ENCODE results near the gene DENND1A.
"Not testable (repeated sequence)": the region's sequence is repeated elsewhere in the genome, so short reads cannot be mapped to it uniquely, and the experiment has no call there.

DENND1A gene

DNA sequence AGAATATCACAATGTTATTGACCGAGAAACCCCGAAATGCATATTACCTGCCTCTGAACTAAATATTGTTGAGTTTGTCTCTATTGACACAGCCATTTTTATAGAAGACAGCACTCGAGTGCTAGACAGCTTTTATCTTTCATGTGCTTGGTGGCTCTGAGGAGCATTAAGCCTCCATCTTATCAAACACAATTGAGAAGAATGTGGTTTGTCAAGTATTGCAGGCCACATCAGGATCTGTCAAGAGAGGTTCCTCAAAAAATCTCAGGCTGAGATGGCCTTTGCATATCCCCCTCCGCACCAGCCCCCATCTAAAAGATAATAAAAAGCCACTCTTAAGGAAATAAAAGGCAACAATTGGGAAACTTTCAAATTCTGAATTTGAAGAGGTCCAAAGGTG, 284.8 kb downstream of the DENND1A start:
- DNase-seq: no peak

DNA sequence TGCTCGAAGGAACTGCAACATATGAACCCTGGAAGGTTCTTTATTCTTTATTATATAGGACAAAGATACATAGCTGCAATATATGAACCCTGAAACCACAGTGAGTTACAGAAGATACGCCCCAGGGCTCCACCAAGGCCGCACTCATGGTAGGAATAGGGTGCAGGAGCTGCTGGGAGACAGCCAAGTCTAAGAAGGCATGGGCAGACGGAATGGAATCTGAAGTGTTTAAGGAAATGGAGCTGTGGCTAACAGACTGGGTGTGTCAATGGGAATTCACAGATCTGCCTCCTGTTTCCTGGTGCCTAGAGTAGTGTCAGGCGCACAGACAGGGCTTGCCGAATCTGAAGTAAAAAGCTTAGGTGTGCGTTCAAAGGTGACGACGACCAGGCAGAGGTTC, 286.4 kb downstream of the DENND1A start:
- DNase-seq: peak; percentile 30

DNA sequence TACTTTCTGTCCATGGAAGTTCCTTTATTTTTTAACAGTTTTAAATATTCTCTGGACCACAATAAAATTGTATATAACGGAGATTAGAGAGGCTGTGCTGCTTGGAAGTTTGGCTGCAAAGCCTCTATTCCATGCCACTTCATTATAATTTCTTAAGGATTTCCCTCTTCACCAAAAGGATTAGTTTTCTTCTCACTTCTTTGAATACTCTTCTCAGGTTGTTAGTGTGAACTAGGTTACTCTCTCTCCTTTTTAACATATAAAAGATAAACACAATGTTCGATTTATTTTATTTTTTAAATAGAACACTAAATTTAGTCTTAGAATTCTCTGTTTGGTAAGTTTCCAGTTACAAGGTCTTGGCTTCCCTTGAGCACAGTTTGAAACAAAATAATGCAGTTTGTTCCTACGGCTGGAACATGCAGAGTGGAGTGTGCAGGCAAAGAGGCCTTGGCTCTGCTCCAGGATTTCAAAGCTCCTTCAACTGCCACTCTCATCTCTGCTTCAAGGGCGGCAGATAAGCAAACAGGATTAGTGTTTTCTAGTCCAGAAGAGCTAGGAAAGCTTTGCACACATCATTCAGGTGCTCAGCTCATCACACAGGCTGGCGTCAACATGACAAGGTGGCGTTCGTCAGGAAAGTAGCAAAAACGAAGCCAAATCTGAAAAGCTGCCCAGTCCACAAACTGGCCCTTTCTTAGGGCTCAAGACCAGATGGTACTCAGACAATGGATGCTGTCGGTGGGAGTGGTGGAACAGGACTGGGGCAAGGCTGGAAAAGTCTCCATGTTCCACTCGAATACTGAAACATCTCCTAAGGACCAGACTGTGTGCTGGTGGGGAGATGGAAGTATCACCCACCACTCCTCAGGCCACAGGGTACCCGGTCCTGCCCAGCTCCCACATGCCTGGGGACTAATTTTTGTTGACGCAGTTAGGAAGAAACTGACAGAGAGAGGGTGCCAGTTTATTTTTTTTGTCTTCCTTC, 287.3 kb downstream of the DENND1A start:
- DNase-seq: peak; percentile 72

DNA sequence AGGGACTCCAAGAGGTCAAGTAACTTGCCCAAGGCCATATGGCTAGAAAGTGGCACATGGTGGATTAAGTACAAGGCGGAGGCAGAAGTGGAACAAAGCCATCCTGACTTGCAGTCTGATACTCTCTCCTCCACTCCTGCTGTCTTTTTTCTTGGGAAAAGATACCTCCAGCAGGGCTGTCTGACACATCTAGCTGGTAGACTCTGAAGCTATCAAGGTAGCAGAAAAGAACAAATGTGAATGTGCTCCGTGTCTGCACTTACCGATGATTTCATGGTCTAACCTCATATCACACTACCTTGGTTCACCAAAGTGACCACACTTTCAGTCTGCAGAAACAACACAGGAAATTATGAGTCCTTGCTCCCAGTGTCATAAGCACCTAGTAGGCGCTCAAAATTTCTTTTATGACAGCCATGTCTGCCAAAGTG, 289.1 kb downstream of the DENND1A start:
- no peak for DNase-seq

DNA sequence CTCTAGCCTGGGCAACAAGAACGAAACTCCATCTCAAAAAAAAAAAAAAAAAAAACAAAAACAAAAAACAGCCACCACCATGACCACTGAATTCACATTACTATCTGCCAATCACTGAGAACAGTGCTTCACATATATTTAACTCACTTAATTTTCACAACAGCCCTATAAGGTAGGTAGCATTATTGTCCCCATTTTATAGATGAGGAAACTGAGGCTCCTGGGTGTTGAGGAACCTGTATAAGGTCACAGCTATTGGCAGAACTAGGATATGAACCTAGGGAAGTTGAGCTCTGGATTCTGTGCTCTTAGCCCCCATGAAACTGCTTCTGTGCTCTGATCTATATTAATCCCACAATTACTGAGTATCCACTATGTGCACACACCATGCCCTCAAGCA, 290.2 kb downstream of the DENND1A start:
- DNase-seq: no peak

DNA sequence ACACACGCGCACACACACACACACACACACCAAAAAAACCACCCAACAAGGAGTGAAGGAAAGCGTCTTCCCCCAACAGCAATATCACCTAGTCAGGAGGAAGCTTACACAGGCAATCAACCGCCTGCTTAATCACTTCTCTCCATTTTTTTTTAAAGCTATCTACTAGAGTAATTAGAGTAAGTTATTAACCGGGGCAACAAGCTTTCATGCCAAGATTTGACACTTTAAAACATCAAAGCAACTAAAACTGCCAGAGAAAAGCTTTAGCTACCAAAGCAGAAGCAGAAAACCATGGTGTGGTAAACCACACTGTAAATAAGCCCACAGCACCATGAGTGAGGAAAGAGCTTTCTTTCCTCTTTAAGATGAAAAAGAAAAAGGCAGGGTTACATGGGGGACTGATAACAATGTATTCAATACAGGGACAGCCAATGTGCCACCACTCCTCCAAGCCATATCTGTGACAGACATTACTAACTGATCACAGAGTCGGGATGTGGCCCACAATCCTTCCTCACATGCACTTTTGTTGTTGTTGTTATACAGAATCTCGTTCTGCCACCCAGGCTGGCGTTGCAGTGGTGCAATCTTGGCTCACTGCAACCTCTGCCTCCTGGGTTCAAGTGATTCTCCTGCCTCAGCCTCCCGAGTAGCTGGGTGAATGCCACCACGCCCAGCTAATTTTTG, 291.8 kb downstream of the DENND1A start:
- no peak for DNase-seq

DNA sequence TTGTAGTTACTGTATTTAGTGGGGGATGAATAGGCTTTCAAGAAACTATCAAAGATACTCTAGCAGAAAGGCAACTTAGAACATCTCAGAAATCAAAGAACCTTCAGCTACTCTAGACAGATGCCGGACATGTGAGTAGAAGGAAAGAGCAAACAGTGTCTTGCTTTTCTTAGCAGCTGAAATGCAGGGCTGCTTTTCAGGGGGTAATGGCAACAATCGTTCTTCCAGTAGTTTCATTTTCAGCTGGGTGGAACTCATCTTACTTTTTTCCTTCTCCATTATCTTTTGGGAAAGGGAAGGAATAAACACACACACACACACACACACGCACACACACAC, 292.4 kb downstream of the DENND1A start:
- no peak for DNase-seq

DNA sequence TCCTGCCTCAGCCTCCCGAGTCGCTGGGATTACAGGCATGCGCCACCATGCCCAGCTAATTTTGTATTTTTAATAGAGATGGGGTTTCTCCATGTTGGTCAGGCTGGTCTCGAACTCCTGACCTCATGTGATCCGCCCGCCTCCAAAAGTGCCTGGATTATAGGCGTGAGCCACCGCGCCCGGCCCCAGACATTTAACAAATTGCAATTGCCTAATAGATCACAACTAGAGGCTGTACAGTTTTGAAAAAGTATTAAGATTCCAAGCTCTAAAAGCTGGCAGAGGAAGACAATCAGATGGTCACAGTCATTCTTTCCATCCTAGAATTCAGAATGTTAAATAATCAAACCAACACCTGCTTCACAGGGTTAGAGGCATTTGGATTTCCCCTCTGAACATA, 293.1 kb downstream of the DENND1A start:
- not testable (repeated sequence) for DNase-seq

DNA sequence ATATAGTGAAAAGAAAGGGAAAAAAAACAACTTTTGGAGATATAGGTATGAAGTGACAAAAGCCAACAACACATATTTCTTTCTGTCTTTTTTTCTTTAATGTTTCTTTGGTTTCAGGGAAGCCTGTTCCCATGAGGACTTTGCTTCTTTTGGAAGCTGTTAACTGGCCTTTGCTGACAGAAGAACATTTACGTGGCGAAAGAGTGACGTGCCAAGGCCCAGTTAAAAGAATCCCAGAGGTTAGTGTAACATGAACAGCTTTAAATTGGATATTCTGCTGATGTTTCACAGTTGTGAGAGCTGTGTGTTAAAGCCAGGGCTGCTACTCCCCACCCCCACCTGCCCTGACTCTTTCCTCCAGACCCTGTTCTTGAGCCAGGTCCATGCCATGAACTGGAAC, 298.1 kb downstream of the DENND1A start:
- DNase-seq: no peak

DNA sequence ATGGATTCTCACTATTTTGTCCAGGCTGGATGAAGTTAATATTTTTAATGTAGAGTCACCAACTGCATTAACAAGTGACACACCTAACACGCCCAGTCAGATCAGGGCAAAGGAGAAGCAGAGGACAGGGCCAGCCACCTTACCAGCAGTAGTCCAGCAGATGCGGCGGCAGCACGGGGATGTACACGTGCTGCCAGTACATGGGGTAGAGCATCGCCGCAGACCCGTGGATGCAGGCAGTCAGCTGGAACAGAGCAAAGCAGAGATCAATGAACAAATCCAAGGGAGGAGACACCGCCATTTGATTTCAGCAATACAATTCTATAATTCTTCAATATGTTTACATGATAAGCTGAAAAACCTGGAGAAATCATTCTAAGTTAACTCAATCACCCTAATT, 299.7 kb downstream of the DENND1A start:
- no peak for DNase-seq

DNA sequence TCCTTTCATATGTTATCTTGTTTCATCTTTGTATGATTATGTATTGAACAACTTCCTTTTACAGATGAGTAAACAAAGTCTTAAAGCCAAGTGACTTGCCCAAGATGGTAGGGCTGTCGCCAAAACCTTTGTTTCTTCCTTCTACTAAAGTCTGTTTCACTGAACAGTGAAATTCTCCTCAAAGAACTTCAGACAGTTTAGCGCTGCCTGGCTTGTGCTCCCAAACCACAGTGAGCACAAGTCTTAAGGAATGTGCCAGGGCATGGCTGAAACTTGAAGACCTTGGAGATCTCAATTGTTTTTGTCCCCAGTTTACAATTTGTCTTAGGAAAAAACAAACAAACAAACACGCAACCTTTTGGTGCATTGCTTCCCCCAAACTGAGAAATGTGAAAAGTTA, 300.4 kb downstream of the DENND1A start:
- DNase-seq: no peak

DNA sequence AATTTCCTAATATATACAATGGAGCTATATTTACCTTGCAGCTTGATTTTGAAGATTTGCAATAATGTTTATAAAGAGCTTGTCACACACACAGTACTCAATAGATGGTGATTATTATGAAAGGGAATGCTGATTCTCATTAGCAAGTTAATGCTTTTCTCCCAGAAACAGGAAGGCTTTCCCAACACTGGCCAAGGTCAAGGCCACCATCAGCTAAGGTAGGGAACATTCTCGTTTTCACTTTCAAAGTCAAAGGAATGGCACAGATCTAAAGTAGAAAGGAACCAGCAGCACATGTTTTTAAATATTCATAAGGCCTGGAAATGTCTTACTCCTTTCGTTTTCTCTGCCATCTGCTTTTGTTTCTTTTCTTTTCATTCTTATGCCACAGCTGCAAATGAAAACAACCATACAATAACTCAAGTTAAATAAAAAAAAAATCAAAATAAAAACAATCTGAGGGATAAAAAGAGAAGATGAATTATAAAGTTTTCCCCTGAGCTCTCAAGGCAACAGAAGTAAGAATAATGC, 307.1 kb downstream of the DENND1A start:
- no peak for DNase-seq

DNA sequence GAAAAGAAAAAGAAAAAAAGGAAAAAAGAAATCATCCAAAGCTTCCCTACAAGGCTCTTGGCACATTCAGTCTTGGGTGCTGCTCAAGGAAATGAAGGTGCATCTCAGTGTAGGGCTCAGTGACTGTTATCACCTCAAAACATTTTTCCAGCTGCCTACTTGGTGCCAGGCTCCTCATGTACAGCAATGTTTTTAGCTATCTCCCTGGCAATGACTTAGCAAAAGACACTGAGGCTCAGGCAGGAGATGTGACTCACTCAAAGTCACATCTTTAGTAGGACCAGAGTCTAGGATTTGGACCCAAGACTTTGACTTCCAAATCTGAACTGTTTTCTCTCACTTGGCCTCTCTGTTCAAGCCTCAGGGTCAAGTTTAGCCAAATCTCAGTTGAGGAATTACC, 309.7 kb downstream of the DENND1A start:
- no peak for DNase-seq

DNA sequence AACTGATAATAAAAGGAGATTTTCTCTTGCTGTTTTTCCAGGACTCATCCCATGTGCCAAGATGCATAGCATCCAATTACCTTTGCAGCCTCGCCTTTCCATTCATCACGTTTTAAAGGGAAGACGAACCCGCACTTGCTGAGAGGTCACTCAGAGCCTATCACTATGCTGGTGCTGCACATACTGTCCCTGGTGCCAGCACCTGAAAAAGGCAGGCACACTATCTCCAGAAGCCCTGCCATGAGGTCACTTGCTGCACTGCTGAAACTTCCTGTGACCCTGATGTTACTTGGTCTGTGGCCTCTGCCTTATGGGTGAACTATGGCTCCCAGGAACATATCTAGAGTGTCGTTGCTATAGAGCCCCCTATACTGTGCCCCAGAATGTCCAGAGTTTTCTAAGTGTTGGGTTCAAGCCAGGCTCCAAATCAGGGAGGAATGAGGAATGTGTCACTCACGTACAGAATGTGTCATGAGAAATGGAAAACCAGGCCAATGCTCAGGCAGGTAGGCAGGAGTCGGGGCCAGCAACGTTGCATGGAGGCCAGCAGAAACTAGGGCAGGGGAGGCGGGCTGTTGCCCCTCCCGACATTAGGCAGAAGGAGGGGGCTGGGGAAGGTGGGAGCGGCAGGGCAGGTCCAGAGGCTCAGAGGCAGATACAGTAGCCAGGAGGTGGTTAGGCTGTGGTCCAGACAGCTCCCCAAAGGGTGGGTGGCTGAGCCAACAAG, 311.8 kb downstream of the DENND1A start:
- no peak for DNase-seq

DNA sequence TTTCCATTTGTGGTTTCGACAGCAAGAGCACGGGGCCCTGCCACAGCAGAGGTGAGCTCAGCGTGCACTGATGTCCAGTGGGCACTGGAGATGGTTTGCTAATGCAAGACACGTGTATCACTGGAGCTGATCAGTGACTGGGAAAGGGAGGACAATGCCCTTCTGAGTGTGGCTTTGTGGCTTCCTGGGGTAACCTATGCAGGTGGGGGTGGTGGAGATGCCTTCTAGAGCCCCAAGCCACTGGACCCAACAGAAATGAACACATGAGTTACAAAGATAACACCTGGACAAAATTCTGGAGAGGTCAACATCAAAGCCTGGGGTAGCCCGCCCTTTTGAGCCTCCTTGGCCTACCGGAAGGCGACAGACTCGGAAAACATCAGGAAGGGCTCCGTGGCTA, 312.6 kb downstream of the DENND1A start:
- no peak for DNase-seq

DNA sequence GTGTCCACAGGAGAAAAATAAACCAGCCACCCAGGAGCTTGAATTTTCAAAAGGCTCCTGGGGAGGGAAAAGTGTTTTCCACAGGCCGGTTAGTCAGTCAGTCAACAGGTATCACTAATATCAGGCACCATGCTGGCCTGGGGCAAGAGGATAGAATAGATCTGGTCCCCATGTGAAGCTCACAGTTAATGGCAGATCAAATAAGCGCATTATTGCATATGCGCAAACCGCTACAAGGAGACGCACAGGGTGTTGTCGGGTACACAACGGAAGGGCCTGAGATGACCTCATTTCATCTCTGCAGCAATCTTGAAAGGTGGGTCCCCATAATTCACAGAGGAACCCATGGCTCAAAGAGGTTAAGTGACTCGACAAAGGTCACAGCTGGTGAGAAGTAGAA, 313.2 kb downstream of the DENND1A start:
- no peak for DNase-seq

DNA sequence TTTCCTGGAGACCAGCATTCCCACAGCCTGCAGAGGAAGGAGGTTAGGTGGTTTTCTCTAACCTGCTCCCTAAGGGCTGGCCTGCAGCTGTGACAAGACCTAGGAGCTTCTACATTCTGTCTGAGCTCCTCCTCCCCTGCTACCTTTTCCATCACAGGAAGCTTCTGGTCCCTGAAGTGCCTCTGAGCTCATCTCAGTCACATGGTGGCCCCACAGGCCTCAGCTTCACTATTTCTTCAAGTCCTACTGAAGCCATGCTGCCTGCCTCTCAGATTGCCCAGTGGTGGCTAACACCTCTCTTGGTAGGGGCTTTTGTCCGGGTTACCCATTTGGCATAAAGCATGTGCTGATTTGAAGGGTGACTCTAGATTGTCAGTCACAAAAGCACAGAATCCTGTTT, 314.5 kb downstream of the DENND1A start:
- no peak for DNase-seq

DNA sequence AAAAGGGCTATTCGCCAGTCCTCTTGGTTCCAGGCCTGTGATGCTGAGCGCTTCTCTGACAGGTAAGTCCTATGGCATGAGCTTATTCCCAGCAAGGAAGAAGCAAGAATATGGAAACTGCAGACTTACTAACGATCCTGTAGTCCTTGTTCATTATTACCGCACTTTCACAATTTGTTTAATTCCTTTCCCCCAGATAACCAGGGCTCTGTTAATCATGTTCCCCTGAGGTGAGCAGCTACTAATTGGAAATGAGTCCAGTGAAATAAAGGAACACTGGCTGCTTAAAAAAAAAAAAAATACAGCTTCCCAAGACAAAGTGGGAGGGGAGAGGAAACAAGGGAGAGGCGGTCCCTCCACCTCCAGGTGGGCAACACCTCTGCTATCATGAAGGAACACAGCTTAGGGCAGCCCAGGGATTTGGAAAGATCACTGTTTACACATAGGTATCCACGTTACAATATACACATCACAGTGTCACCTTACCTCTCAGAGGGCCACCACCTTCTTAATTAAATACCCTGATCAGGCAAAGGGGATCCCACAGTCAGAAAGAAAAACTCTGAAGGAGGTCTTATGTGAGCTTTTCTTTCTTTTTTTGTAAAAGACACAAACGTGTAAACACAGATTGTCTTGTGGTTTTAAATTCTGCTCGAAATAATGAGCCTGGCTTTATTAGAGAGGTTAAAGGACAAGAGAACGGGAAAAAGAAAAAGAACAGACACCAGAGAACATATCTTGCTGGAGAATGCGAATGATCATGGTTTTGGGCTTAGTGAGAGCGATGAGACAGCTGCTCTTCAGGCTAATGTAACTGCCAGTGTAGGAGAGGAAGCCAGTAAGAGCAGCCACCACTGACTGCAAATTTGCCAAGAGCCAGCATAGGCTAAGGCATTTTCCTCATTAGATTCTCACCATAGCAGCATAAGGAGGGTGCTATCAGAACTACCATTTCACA, 315.3 kb downstream of the DENND1A start:
- no peak for DNase-seq

DNA sequence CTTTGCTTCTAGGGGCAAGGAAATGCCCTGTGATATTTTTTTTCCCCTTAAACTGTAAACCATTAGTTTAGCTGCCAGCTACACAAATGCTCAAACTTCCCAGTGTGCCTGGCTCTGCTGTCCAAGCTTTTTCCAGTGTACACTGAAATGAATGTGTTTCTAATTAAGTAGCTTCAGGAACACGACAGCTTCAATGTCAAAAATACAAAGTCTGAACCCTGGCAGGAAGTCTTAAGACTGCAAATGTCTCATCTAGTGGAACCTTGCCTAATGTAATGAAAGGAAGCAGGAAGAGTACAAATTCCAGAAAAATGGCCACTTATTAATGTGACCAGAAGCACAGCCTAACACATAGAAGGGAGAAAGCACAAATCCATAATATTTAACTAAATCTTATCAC, 318.7 kb downstream of the DENND1A start:
- no peak for DNase-seq

DNA sequence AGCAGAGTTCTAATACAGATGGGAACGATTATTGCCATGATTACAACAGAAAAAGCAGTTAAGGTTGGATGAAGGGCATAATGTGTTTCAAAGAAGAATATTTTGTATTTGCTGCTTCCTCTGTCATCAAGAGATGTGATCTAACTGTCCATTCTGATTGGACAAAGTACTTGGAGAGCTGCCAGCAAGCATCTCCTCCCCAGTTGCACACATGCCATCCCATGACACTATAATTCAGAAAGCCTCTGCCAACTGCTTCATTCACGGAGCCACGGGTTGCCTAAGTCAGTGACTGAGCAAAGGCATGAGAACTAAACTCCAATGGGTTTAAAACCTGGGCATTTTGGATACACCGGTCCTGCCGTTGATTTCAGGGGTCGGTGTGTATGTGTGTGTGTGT, 320.1 kb downstream of the DENND1A start:
- no peak for DNase-seq

DNA sequence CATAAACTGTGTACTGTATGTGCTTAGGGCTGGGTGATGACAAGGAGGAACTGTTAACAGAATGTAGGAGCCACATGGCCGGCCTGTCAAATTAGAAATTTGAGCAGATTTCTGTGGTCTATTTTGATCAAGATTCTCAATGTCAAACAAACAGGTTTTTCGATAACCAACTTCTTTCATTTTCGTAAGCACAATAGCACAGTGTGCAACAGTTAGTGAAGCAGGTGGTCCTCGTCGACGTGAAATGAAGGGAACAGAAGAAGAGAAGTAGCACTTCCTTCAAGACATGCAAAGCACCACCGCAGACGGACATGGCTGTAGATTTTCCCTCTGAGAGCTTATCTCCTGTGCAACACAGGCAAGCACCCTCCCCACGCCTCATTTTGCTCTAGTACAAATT, 321.8 kb downstream of the DENND1A start:
- no peak for DNase-seq

DNA sequence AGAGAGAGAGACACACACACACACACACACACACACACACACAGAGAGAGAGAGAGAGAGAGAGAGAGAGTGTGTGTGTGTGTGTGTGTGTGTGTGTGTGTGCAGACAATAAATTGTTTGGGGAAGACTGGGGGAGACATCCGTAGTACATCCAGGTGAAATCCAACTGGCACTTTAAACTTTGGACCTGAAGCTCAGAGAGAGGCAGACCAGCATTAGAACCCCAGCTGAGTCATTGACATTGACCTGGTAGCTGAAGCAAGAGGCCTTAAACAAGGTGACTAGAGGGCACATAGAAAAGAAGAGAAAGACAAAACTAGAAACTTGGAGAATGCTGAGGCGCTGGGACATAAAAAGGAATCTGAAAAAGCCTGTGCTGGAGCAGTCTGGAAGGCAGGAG, 322.4 kb downstream of the DENND1A start:
- no peak for DNase-seq
